K562 (cell line): ENCODE measurements around the gene ZFAND3. TPM values are rescaled to one million over a fixed set of nuclear protein-coding genes. Genes with fewer than 3 reads are reported as not detected.

Experiments
- ATAC-seq: fragments of 200-7000 bp; cut with Tn5 transposase; 3 replicates; pipeline ENCODE4 v1.9.1; 2020; ENCODE audit warnings: moderate library complexity
- BruUV-seq: library from RNA; stranded (reverse); fragments of 400-500 nt; replicated peaks from 2 replicates; lab custom pipeline; 2021; lab: Mats Ljungman, UMichigan
- CTCF ChIA-PET: fragments of 300-600 bp; formaldehyde crosslinking; extraction: SDS; loops from one replicate; lab custom pipeline; 2021; ENCODE audit warnings: low intra/inter-chr PET ratio; lab: Yijun Ruan, JAX
- POLR2A ChIA-PET: fragments of 300-600, 350-650 bp; sonication (Branson Sonifier 250); formaldehyde crosslinking; extraction: SDS; loops from one replicate; lab custom pipeline; 2021; ENCODE audit warnings: antibody characterized with exemption, inconsistent platforms; lab: Yijun Ruan, JAX
- DNase-seq, 4 experiments: peaks; one replicate each; pipeline versions ENCODE4 v3.0.0 to v3.0.0-alpha.2; 2011 to 2018; ENCODE audit warnings: low spot score in 3 of 4, mixed read lengths in 3 of 4; ENCODE audit errors: extremely low read depth in 1 of 4
- FAIRE-seq: peaks from 2 replicates; lab custom pipeline; 2011; peaks lifted over from hg19 to GRCh38; lab: Jason Lieb, UNC
- H2AFZ ChIP-seq: 2 replicates; pipeline ENCODE4 v1.6.0; 2011; ENCODE audit warnings: low read depth, low read length, control low read depth, inconsistent platforms
- H3K27ac ChIP-seq: fragments of 200-600 bp; 3 replicates; pipeline ENCODE4 v1.8.0; 2011; ENCODE audit warnings: low read depth, mild to moderate bottlenecking, control low read depth, inconsistent platforms, low read length, moderate library complexity, mixed read lengths; ENCODE audit errors: extremely low read depth
- H3K27me3 ChIP-seq, 2 experiments: fragments of 300-600 bp in 1 of 2; 2 replicates in 1 of 2; 3 replicates in 1 of 2; pipeline versions ENCODE4 v1.6.0 to v1.8.0; 2011; ENCODE audit warnings: inconsistent platforms in 2 of 2, low read length in 2 of 2, mild to moderate bottlenecking in 1 of 2, mixed read lengths in 1 of 2, moderate library complexity in 1 of 2; ENCODE audit not compliant: control insufficient read depth in 2 of 2, insufficient read depth in 2 of 2
- H3K36me3 ChIP-seq: fragments of 300-600 bp; 3 replicates; pipeline ENCODE4 v1.8.0; 2011; ENCODE audit warnings: mild to moderate bottlenecking, low read length, inconsistent platforms; ENCODE audit not compliant: control insufficient read depth, insufficient read depth
- H3K4me1 ChIP-seq, 2 experiments: fragments of 200-600 bp in 1 of 2; replicated peaks in 1 of 2; 2 replicates in 1 of 2; 3 replicates in 1 of 2; pipeline versions ENCODE4 v1.5.1 to v1.8.0; 2011; ENCODE audit warnings: inconsistent platforms in 2 of 2, low read length in 2 of 2, mild to moderate bottlenecking in 1 of 2, mixed read lengths in 1 of 2, moderate library complexity in 1 of 2; ENCODE audit not compliant: control insufficient read depth in 2 of 2, insufficient read depth in 2 of 2
- H3K4me2 ChIP-seq: 2 replicates; pipeline ENCODE4 v1.6.1; 2011; ENCODE audit warnings: low read length, control low read depth, inconsistent platforms, mixed read lengths; ENCODE audit not compliant: insufficient read depth
- H3K4me3 ChIP-seq: fragments of 200-600 bp; sonication (generic), shearing (Covaris generic); 2 replicates; pipeline ENCODE4 v1.5.1; 2016; ENCODE audit warnings: control low read depth, inconsistent platforms
- H3K79me2 ChIP-seq: fragments of 200-600 bp; 3 replicates; pipeline ENCODE4 v1.8.0; 2011; ENCODE audit warnings: low read length, inconsistent platforms; ENCODE audit not compliant: control insufficient read depth, insufficient read depth
- H3K9ac ChIP-seq, 2 experiments: 2 replicates each; pipeline versions ENCODE4 v1.6.0 to v1.6.1; 2011; ENCODE audit warnings: low read depth in 2 of 2, low read length in 2 of 2, control low read depth in 1 of 2, inconsistent platforms in 1 of 2, mild to moderate bottlenecking in 1 of 2, mixed read lengths in 1 of 2; ENCODE audit not compliant: insufficient read depth in 1 of 2
- H3K9me1 ChIP-seq: one replicate; pipeline ENCODE4 v1.6.0; 2011; ENCODE audit warnings: inconsistent platforms, mild to moderate bottlenecking, low read length, moderate library complexity; ENCODE audit not compliant: control insufficient read depth, insufficient read depth
- H3K9me3 ChIP-seq: replicated peaks from 2 replicates; pipeline ENCODE4 v1.5.1; 2011; ENCODE audit warnings: low read depth, low read length, inconsistent platforms; ENCODE audit not compliant: control insufficient read depth, insufficient read depth
- H4K20me1 ChIP-seq: replicated peaks from 2 replicates; pipeline ENCODE4 v1.6.1; 2011; ENCODE audit warnings: low read length, inconsistent platforms, mixed read lengths; ENCODE audit not compliant: control insufficient read depth, insufficient read depth
- ATF1 ChIP-seq, 2 experiments: fragments of 450-650 bp in 1 of 2; IDR thresholded peaks; 2 replicates each; pipeline ENCODE4 v1.6.1; 2016; ENCODE audit warnings: missing compliant biosample characterization in 1 of 2, missing genetic modification characterization in 1 of 2
- FOXJ2 ChIP-seq: fragments of 200-800 bp; sonication (Bioruptor generic); IDR thresholded peaks from 2 replicates; pipeline ENCODE4 v1.6.1; 2016; ENCODE audit warnings: missing genetic modification characterization, missing compliant biosample characterization
- KDM5B ChIP-seq: fragments of 200-600 bp; sonication (generic); IDR thresholded peaks from 2 replicates; pipeline ENCODE4 v1.6.1; 2012; ENCODE audit warnings: low read depth, mild to moderate bottlenecking, moderate library complexity, low read length, control low read depth, inconsistent platforms; ENCODE audit not compliant: insufficient replicate concordance
- RFX1 ChIP-seq: fragments of 450-650 bp; IDR thresholded peaks from 2 replicates; pipeline ENCODE4 v1.6.1; 2016; ENCODE audit warnings: mild to moderate bottlenecking, moderate library complexity
- SMAD1 ChIP-seq: fragments of 150-350 bp; IDR thresholded peaks from 2 replicates; pipeline ENCODE4 v1.6.1; 2014; ENCODE audit warnings: low read length, low read depth; ENCODE audit not compliant: partially characterized antibody
- WHSC1 ChIP-seq: IDR thresholded peaks from one replicate; pipeline ENCODE4 v1.6.1; 2012; ENCODE audit warnings: low read length, control low read depth, inconsistent platforms
- ZNF175 ChIP-seq: fragments of 200-800 bp; sonication (Bioruptor generic); IDR thresholded peaks from 2 replicates; pipeline ENCODE4 v1.6.1; 2016; ENCODE audit warnings: low read depth, mild to moderate bottlenecking, missing genetic modification characterization, missing compliant biosample characterization
- ZNF740 ChIP-seq, 3 experiments: fragments of 200-800 bp in 1 of 3; sonication (Bioruptor generic) in 1 of 3; sonication (generic) in 1 of 3; formaldehyde crosslinking in 1 of 3; IDR thresholded peaks; 2 replicates each; pipeline versions ENCODE4 v1.6.1 to v1.8.0; 2016 to 2022; ENCODE audit warnings: mild to moderate bottlenecking in 2 of 3, missing compliant biosample characterization in 2 of 3, missing genetic modification characterization in 2 of 3, missing genetic modification reagents in 1 of 3
- WGBS: fragments of 100-300 bp; shearing (Covaris generic); methylation state at CpG from one replicate; pipeline ENCODE4 v1.1.6; 2016; ENCODE audit warnings: low coverage, mixed read lengths; ENCODE audit not compliant: insufficient coverage; ENCODE audit errors: missing lambda C conversion rate; 5-methylcytosine and 5-hydroxymethylcytosine counted together
- in situ Hi-C: fragments of 300-500 bp; cut with MboI; formaldehyde crosslinking; loops from 4 replicates; pipeline ENCODE4 v1.15.0; 2018; ENCODE audit warnings: inconsistent platforms, mixed read lengths
- intact Hi-C: fragments of 100-400 bp; cut with micrococcal nuclease; formaldehyde crosslinking; loops from 2 replicates; pipeline ENCODE4 v1.14.2; 2022
- polyA plus RNA-seq, 8 experiments: library from polyadenylated mRNA; depleted of rRNA in 4 of 8; stranded (reverse) in 5 of 8; unstranded in 3 of 8; fragments of >200 nt; fragmentation: Nextera tagmentation in 2 of 8; fragmentation: Illumina TruSeq in 1 of 8; extraction: Ambion mirVana in 2 of 8; extraction: Trizol in 1 of 8; gene quantifications; 2 replicates each; pipeline versions ENCODE4 v1.2.1 to v1.2.3, GENCODE V29; 2011 to 2014; ENCODE audit warnings: inconsistent platforms in 1 of 8, missing spikeins in 1 of 8
- total RNA-seq, 7 experiments: library from RNA; depleted of rRNA in 6 of 7; stranded (reverse); fragments of >200 nt in 6 of 7; fragmentation: Illumina TruSeq in 2 of 7; extraction: Trizol in 2 of 7; gene quantifications; 2 replicates each; pipeline versions ENCODE4 v1.2.1 to v1.2.3, GENCODE V29; 2011 to 2021; ENCODE audit warnings: low replicate concordance in 1 of 7
- TF ChIP-seq, protein P1 (sequence below): fragments of 450-650 bp; formaldehyde crosslinking; IDR thresholded peaks from 2 replicates; pipeline ENCODE4 v1.4.0; 2020; ENCODE audit warnings: mild to moderate bottlenecking

ZFAND3 gene
- total and polyA plus RNA-seq, 9 of the 15 experiments (the other 6 are each of a cell fraction or from before 2014, with no cell fraction given) = 0.81 to 26.6 (median 11.8) TPM

DNA sequence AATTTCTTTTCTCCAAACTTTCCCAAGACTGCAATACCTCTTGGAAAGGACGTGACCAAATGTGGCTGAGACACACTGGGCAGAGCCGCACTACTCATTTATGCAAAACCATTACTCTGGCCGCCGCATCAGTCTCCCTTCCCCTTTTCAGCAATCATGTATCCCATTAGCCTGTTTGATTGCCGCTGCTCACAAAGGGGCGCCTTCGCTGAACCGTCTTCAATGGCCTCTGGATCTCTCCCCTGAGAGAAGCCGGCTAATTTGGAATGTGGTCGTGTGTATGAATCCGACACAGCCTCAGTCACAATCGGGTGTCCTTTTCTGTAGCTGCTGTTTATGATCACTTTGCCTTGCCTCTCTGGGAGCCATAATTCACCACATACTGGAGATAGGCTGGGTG, 361.1 kb downstream of the ZFAND3 start:
- H3K4me2 ChIP-seq = no peak overlapping the region
- H3K9me3 ChIP-seq = no peaks in the 10 kb centered on the region
- H3K9ac ChIP-seq = no peak overlapping the region
- no peaks in the 10 kb centered on the region for H3K79me2 ChIP-seq
- H3K4me3 ChIP-seq = no peak overlapping the region
- no peaks in the 10 kb centered on the region for H3K36me3 ChIP-seq
- intact Hi-C loops = no loop called here
- peaks cover under 1% of the 10 kb centered on the region; the same call in 1 of the 2 replicates for H4K20me1 ChIP-seq
- no TSS peak for BruUV-seq
- H3K9me1 ChIP-seq = no peaks in the 10 kb centered on the region
- POLR2A ChIA-PET = interaction anchor here (0.5 to 0.6 kb wide), 2 partner anchors 20 to 528 kb away, joined by 3 to 4 read pairs; no protein-coding TSS in a partner anchor
- H2AFZ ChIP-seq = no peak overlapping the region
- WGBS = 14% methylated on average over 12 of the region's 12 CpGs
- no peak for ATAC-seq
- CTCF ChIA-PET = no interaction called here
- in situ Hi-C loops = no loop called here
- no peak for FAIRE-seq
- no peaks in the 10 kb centered on the region; a peak in 1 of 5 replicates for H3K4me1 ChIP-seq
- H3K27ac ChIP-seq = no peak overlapping the region
- peaks cover 47 to 75% of the 10 kb centered on the region in 2 experiments for H3K27me3 ChIP-seq
- TF ChIP-seq ZNF175 (CRISPR knock-in tag) (no peak), RFX1 (no peak), KDM5B (no peak), FOXJ2 (no peak)
- TF ChIP-seq, all 486 proteins: peak for 0
- no peak for DNase-seq

GRCh38 chr6:38182426-38182825, 362.9 kb downstream of the ZFAND3 start:
- H3K27ac ChIP-seq = no peak overlapping the region
- intact Hi-C loops (no loop called here), in situ Hi-C loops (no loop called here)
- H2AFZ ChIP-seq = no peak overlapping the region
- no peaks in the 10 kb centered on the region for H3K79me2 ChIP-seq
- FAIRE-seq (no peak), DNase-seq (no peak), ATAC-seq (no peak)
- peaks cover 45 to 67% of the 10 kb centered on the region in 2 experiments for H3K27me3 ChIP-seq
- ChIA-PET CTCF (no interaction called here), POLR2A (no interaction called here)
- no peaks in the 10 kb centered on the region for H3K9me1 ChIP-seq
- H3K4me1 ChIP-seq = no peaks in the 10 kb centered on the region
- H3K36me3 ChIP-seq = no peaks in the 10 kb centered on the region
- H4K20me1 ChIP-seq = peaks cover 9% of the 10 kb centered on the region; the same call in 1 of the 2 replicates
- TF ChIP-seq, protein P1, sequence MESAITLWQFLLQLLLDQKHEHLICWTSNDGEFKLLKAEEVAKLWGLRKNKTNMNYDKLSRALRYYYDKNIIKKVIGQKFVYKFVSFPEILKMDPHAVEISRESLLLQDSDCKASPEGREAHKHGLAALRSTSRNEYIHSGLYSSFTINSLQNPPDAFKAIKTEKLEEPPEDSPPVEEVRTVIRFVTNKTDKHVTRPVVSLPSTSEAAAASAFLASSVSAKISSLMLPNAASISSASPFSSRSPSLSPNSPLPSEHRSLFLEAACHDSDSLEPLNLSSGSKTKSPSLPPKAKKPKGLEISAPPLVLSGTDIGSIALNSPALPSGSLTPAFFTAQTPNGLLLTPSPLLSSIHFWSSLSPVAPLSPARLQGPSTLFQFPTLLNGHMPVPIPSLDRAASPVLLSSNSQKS (CRISPR knock-in tag) = no peak
- no peak for TF ChIP-seq ZNF740 (CRISPR knock-in tag; IDR thresholded peaks at IDR 0.05)
- TF ChIP-seq ZNF740 (tag; IDR thresholded peaks at IDR 0.05) = no peak
- TF ChIP-seq SMAD1 = no peak
- no peak for TF ChIP-seq ATF1 (CRISPR knock-in tag; IDR thresholded peaks at IDR 0.05)
- no peak for TF ChIP-seq ATF1 (tag; IDR thresholded peaks at IDR 0.05)
- no peak for TF ChIP-seq WHSC1
- no peaks in the 10 kb centered on the region for H3K9me3 ChIP-seq
- H3K4me3 ChIP-seq = no peak overlapping the region
- WGBS = 8% methylated on average over 6 of the region's 6 CpGs
- BruUV-seq = no TSS peak
- no peak overlapping the region for H3K9ac ChIP-seq
- H3K4me2 ChIP-seq = no peak overlapping the region
